ENCODE data around the gene CNN3. TPM values are rescaled to one million over a fixed set of nuclear protein-coding genes. Genes with fewer than 3 reads are reported as not detected.
A peak's percentile ranks its signal among the peaks of the same experiment; 100 is the strongest.

The CNN3 gene
- total RNA-seq, 2 donors from 2014 or later: 79.4 to 83.1 TPM

GRCh38 chr1:94871031-94871430 lies 55.9 kb downstream of the CNN3 start:
- H3K4me3 ChIP-seq: no peak overlapping the region
- H3K9me3 ChIP-seq: no peaks in the 10 kb centered on the region
- H3K27me3 ChIP-seq: no peaks in the 10 kb centered on the region
- intact Hi-C loops (cut with DNase I): no loop called here
- no peak for TF ChIP-seq POLR2A (IDR thresholded peaks at IDR 0.05)
- H3K36me3 ChIP-seq (replicated peaks in 1 of 2; ENCODE audit: insufficient read depth in 1 of 2, low read depth in 2 of 2): peaks cover 0 to 8% of the 10 kb centered on the region in 2 donors
- no peak overlapping the region for H3K27ac ChIP-seq
- ATAC-seq (no peak), DNase-seq (no peak)
- WGBS, 2 donors: 78 to 95% methylated on average over 1 to 2 of the region's 2 CpGs
- H3K4me1 ChIP-seq: peaks cover 9% of the 10 kb centered on the region

- intact Hi-C loops (cut with DNase I): no loop called here
- WGBS, 2 donors: 66 to 75% methylated on average over 4 of the region's 4 CpGs
- Histone ChIP-seq H3K4me1 (peaks cover 50% of the 10 kb centered on the region), H3K9me3 (no peaks in the 10 kb centered on the region), H3K27me3 (no peaks in the 10 kb centered on the region), H3K27ac (peak overlapping the region; percentile 59 to 93 (median 87)), H3K4me3 (no peak overlapping the region), H3K36me3 (replicated peaks in 1 of 2; ENCODE audit: insufficient read depth in 1 of 2, low read depth in 2 of 2) (peaks cover 0 to 2% of the 10 kb centered on the region in 2 donors)
- no peak for DNase-seq
- no peak for ATAC-seq
- no peak for TF ChIP-seq POLR2A (IDR thresholded peaks at IDR 0.05)
- TF ChIP-seq CTCF (IDR thresholded peaks at IDR 0.05): no peak
Observed at GRCh38 chr1:94866164-94866807, 60.6 kb downstream of the CNN3 start.

GRCh38 chr1:94865360-94865759 lies 61.5 kb downstream of the CNN3 start:
- H3K27ac ChIP-seq: peak overlapping the region; percentile 83 to 93 (median 87)
- H3K9me3 ChIP-seq: no peaks in the 10 kb centered on the region

GRCh38 chr1:94864821-94865220 lies 62.1 kb downstream of the CNN3 start:
- Histone ChIP-seq H3K27ac (peak overlapping the region; percentile 83 to 93 (median 87)), H3K4me1 (peaks cover 50% of the 10 kb centered on the region), H3K27me3 (no peaks in the 10 kb centered on the region), H3K9me3 (no peaks in the 10 kb centered on the region), H3K4me3 (no peak overlapping the region), H3K36me3 (replicated peaks in 1 of 2; ENCODE audit: insufficient read depth in 1 of 2, low read depth in 2 of 2) (no peaks in the 10 kb centered on the region)
- intact Hi-C loops (cut with DNase I): no loop called here
- DNase-seq (peak; percentile 41 to 68 (median 52)), ATAC-seq (peak; percentile 60)
- WGBS, 2 donors: 17 to 24% methylated on average over 9 of the region's 9 CpGs
- no peak for TF ChIP-seq POLR2A (IDR thresholded peaks at IDR 0.05)
- no peak for TF ChIP-seq CTCF (IDR thresholded peaks at IDR 0.05)

More at GRCh38 chr1:94865360-94865759, 61.5 kb downstream of the CNN3 start:
- intact Hi-C loops (cut with DNase I): no loop called here
- peak; percentile 32 to 74 (median 54) for DNase-seq
- peak; percentile 60 for ATAC-seq
- TF ChIP-seq CTCF (IDR thresholded peaks at IDR 0.05) (no peak), POLR2A (IDR thresholded peaks at IDR 0.05) (peak in 1 of 3 donors; percentile 18)
- Histone ChIP-seq H3K36me3 (replicated peaks in 1 of 2; ENCODE audit: insufficient read depth in 1 of 2, low read depth in 2 of 2) (no peaks in the 10 kb centered on the region), H3K4me1 (peaks cover 50% of the 10 kb centered on the region), H3K27me3 (no peaks in the 10 kb centered on the region), H3K4me3 (no peak overlapping the region)
- WGBS, 2 donors: 10 to 16% methylated on average over 4 of the region's 4 CpGs

GRCh38 chr1:94863919-94864318 lies 63.0 kb downstream of the CNN3 start:
- ATAC-seq: peak; percentile 85
- no peaks in the 10 kb centered on the region for H3K9me3 ChIP-seq
- peak overlapping the region; percentile 82 to 93 (median 87) for H3K27ac ChIP-seq
- H3K27me3 ChIP-seq: no peaks in the 10 kb centered on the region
- no peaks in the 10 kb centered on the region for H3K36me3 ChIP-seq (replicated peaks in 1 of 2; ENCODE audit: insufficient read depth in 1 of 2, low read depth in 2 of 2)
- 8 to 10% methylated on average over 4 of the region's 4 CpGs for WGBS, 2 donors
- H3K4me1 ChIP-seq: peaks cover 50% of the 10 kb centered on the region
- intact Hi-C loops (cut with DNase I): no loop called here
- H3K4me3 ChIP-seq: no peak overlapping the region
- peak; percentile 57 to 88 (median 72) for DNase-seq
- TF ChIP-seq CTCF (IDR thresholded peaks at IDR 0.05) (no peak), POLR2A (IDR thresholded peaks at IDR 0.05) (peak in 2 of 3 donors; percentile 47 to 69)

All from body of pancreas (tissue), 4 donors.